HL-60 (cell line): ENCODE data around the gene USP43.

ENCODE experiments used
- DNase-seq, 2 experiments: peaks; one replicate each; pipeline ENCODE4 v3.0.0-alpha.2; 2010 to 2020; ENCODE audit warnings: low read depth in 1 of 2, low spot score in 1 of 2
- H3K27ac ChIP-seq: fragments of 250-450 bp; sonication (Bioruptor Pico); replicated peaks from 2 replicates; pipeline ENCODE4 v1.5.1; 2020; ENCODE audit warnings: mild to moderate bottlenecking, moderate library complexity
- H3K27me3 ChIP-seq: fragments of 250-450 bp; sonication (Bioruptor Pico); 2 replicates; pipeline ENCODE4 v1.5.1; 2021; ENCODE audit warnings: mild to moderate bottlenecking, moderate library complexity; ENCODE audit not compliant: insufficient read depth, poor library complexity, severe bottlenecking
- H3K4me3 ChIP-seq: replicated peaks from 2 replicates; pipeline ENCODE4 v1.5.1; 2011; ENCODE audit warnings: mild to moderate bottlenecking, control low read depth, low read length; ENCODE audit not compliant: insufficient read depth
- GABPA ChIP-seq: IDR thresholded peaks from 2 replicates; pipeline ENCODE4 v1.6.1; 2012; ENCODE audit warnings: low read depth
- POLR2AphosphoS5 ChIP-seq: IDR thresholded peaks from 2 replicates; pipeline ENCODE4 v1.6.1; 2012; ENCODE audit warnings: low read depth
- SPI1 ChIP-seq: IDR thresholded peaks from 2 replicates; pipeline ENCODE4 v1.6.1; 2012; ENCODE audit warnings: low read depth, mild to moderate bottlenecking, borderline replicate concordance
- TF ChIP-seq, protein P1 (sequence below): IDR thresholded peaks from 2 replicates; pipeline ENCODE4 v1.6.1; 2012; ENCODE audit warnings: low read depth; ENCODE audit not compliant: insufficient replicate concordance
- TF ChIP-seq, protein P2 (sequence below): IDR thresholded peaks from one replicate; pipeline ENCODE4 v1.5.1; 2011; ENCODE audit warnings: low read length, control low read depth, inconsistent platforms; ENCODE audit not compliant: insufficient read depth

The USP43 gene

DNA sequence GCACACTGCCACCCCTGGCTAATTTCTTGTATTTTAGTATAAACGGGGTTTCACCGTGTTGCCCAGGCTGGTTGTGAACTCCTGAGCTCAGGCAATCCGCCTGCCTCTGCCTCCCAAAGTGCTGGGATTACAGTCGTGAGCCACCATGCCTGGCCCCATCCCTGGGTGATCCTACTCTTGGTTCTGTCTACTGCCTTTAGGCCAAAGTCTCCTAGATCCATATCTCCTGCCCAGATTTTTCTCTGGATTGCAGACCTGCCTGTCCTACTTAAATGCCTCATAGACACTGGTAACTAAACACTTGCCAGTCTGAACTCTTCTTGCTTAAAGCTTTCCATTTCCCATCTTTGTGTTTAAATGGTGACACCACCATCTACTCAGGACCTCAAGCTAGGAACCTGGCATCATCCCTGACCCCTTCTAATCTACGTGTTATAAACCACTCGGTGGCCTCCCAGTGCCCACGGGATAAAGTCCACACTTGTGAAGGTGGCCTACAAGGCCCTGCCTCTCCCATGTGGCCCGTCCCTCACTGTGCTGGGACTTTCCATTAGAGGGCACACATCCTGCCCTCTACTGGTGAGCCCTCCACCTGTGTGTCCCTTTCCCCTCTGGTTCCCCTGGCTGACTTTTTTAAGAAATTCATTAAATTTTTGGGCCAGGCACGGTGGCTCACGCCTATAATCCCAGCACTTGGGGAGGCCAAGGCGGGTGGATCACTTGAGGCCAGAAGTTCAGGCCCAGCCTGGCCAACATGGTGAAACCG, 51.1 kb downstream of the USP43 start:
- DNase-seq: no peak
- TF ChIP-seq, protein P1, sequence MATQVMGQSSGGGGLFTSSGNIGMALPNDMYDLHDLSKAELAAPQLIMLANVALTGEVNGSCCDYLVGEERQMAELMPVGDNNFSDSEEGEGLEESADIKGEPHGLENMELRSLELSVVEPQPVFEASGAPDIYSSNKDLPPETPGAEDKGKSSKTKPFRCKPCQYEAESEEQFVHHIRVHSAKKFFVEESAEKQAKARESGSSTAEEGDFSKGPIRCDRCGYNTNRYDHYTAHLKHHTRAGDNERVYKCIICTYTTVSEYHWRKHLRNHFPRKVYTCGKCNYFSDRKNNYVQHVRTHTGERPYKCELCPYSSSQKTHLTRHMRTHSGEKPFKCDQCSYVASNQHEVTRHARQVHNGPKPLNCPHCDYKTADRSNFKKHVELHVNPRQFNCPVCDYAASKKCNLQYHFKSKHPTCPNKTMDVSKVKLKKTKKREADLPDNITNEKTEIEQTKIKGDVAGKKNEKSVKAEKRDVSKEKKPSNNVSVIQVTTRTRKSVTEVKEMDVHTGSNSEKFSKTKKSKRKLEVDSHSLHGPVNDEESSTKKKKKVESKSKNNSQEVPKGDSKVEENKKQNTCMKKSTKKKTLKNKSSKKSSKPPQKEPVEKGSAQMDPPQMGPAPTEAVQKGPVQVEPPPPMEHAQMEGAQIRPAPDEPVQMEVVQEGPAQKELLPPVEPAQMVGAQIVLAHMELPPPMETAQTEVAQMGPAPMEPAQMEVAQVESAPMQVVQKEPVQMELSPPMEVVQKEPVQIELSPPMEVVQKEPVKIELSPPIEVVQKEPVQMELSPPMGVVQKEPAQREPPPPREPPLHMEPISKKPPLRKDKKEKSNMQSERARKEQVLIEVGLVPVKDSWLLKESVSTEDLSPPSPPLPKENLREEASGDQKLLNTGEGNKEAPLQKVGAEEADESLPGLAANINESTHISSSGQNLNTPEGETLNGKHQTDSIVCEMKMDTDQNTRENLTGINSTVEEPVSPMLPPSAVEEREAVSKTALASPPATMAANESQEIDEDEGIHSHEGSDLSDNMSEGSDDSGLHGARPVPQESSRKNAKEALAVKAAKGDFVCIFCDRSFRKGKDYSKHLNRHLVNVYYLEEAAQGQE: no peak
- TF ChIP-seq GABPA: no peak
- TF ChIP-seq, protein P2, sequence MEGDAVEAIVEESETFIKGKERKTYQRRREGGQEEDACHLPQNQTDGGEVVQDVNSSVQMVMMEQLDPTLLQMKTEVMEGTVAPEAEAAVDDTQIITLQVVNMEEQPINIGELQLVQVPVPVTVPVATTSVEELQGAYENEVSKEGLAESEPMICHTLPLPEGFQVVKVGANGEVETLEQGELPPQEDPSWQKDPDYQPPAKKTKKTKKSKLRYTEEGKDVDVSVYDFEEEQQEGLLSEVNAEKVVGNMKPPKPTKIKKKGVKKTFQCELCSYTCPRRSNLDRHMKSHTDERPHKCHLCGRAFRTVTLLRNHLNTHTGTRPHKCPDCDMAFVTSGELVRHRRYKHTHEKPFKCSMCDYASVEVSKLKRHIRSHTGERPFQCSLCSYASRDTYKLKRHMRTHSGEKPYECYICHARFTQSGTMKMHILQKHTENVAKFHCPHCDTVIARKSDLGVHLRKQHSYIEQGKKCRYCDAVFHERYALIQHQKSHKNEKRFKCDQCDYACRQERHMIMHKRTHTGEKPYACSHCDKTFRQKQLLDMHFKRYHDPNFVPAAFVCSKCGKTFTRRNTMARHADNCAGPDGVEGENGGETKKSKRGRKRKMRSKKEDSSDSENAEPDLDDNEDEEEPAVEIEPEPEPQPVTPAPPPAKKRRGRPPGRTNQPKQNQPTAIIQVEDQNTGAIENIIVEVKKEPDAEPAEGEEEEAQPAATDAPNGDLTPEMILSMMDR: no peak
- no peak for TF ChIP-seq POLR2AphosphoS5
- no peak for TF ChIP-seq SPI1
- Histone ChIP-seq H3K27me3 (no peaks in the 10 kb centered on the region), H3K27ac (no peak overlapping the region), H3K4me3 (no peak overlapping the region)

DNA sequence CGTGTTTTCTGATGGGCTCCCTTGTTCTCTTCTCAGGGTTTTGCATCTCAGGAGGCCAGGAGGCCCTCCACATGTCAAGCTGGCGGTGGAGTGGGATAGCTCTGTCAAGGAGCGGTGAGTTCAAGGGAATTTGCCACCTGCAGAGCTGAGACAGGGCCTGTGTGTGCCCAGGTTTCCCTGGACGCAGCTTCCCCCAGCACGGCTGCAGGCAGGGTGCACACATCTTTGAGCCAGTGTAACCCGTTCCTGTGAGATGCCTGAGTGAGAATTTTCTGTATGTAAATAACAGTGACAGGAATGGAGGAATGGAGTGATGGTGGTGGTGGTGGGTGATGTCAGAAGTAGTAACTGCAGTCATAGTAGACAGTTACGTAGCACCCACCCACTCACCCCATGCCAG, 54.8 kb downstream of the USP43 start:
- no peak overlapping the region for H3K4me3 ChIP-seq
- no peaks in the 10 kb centered on the region for H3K27me3 ChIP-seq
- no peak for TF ChIP-seq POLR2AphosphoS5
- TF ChIP-seq, protein P1: no peak
- no peak for TF ChIP-seq SPI1
- TF ChIP-seq, protein P2: no peak
- TF ChIP-seq GABPA: no peak
- no peak for DNase-seq
- no peak overlapping the region for H3K27ac ChIP-seq

DNA sequence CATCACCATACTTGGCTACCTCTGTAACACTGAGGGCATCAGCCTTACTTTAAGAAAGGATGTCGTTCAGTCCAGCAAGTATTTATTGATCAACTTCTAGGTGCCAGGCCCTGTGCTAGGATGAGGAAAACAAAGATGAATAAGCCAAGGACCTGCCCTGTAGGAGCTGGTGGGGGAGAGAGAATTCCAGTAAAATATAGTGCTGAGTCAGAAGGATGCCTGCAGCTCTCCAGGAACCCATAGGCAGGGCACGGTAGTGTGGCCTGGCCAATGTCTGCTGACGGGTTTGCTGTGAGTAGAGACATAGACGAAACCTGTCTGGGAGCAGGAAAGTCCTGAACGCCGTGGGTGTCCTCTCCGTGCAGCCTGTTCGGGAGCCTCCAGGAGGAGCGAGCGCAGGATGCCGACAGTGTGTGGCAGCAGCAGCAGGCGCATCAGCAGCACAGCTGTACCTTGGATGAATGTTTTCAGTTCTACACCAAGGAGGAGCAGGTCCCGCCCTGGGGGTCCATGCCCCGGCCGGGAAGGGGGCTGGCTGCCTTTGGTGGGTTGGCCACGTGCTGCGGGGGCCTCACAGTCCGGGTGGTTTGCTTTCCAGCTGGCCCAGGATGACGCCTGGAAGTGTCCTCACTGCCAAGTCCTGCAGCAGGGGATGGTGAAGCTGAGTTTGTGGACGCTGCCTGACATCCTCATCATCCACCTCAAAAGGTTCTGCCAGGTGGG, 55.6 kb downstream of the USP43 start:
- H3K4me3 ChIP-seq: no peak overlapping the region
- no peaks in the 10 kb centered on the region for H3K27me3 ChIP-seq
- TF ChIP-seq, protein P1: no peak
- TF ChIP-seq, protein P2: no peak
- TF ChIP-seq POLR2AphosphoS5 (no peak), SPI1 (no peak), GABPA (no peak)
- no peak for DNase-seq
- no peak overlapping the region for H3K27ac ChIP-seq
